Measurements from ENCODE around the gene SRCIN1.

Gene SRCIN1

DNA sequence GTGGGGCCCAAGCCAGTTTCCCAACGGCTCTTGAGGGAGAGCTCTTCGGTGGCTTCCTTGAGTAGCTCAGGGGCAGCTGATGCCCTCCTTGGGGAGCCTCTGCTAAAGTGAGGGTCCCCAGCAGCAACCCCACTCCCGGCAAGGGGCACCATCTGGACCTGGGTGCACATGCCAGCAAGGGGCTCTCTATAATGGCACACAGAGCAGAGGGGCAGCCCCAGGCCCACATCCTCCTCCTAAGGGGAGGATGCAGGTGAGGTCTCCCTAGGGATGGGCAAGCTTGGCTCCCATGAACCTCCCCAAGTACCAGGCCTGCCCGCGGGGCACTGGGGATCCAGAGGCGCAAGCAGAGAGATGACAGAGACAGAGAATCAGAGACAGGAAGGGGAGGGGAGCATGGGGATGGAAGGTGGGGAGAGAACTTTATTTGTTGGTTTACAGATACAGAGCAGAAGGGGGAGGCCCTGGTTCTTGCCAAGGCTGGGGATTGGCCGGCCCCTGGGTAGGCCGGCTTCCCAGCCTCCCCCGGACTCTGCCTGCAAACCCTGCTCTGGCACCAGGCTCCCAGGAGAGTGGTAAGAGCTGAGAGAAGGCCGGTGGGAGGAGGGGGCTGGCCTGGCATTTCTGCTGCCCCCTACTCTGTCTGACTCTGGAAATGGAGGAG, 61.4 kb downstream of the SRCIN1 start:
- Histone ChIP-seq H3K9me3 (ENCODE audit: low read length) (no peaks in the 10 kb centered on the region), H3K4me1 (ENCODE audit: insufficient read depth, low read length) (no peaks in the 10 kb centered on the region), H3K36me3 (ENCODE audit: insufficient read depth, low read length) (peaks cover 9% of the 10 kb centered on the region), H3K4me3 (ENCODE audit: low read length) (no peak overlapping the region), H2AFZ (ENCODE audit: low read depth, low read length) (no peak overlapping the region), H3K27me3 (ENCODE audit: insufficient read depth, low read length) (no peaks in the 10 kb centered on the region)

DNA sequence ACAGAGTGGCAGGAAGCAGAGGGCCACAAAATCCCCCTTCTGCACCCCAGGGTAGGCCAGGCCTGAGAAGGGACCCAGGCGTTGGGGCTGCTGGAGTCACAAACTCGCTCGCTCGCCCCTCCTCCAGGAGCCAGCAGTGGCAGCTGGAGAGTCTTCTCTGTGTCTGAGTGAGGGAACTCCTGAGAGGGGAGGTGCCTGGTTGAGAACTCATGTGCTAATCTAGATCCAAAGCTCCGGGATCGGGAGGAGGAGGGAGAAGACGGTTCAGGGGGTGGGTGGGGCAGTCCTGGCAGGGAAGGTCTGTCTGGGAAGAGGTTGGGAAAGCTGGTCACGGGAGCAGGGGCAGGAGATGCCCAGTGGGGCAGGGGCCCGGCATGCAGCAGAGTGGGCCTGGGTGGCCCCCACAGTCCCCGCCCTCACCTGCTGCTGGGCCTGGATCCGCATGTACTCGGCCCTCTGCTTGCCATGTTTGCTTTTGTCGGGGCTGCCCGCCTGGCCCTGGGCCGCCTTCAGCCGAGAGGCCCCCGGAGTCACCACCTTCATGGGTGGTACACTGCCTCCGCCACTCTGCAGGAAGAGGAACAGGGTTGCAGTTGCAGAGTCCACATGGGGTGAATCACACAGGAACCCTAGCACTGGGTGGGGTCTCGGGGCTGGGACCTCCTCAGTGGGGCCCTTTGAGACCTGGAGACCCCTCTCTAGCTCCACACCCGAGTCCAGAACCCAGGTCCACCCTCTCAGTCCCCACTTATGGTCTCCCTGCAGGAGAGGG, 62.2 kb downstream of the SRCIN1 start:
- H2AFZ ChIP-seq (ENCODE audit: low read depth, low read length), result no peak overlapping the region
- peaks cover 6% of the 10 kb centered on the region for H3K36me3 ChIP-seq (ENCODE audit: insufficient read depth, low read length)
- no peaks in the 10 kb centered on the region for H3K4me1 ChIP-seq (ENCODE audit: insufficient read depth, low read length)
- no peak overlapping the region for H3K4me3 ChIP-seq (ENCODE audit: low read length)
- H3K27me3 ChIP-seq (ENCODE audit: insufficient read depth, low read length), result no peaks in the 10 kb centered on the region
- H3K9me3 ChIP-seq (ENCODE audit: low read length), result no peaks in the 10 kb centered on the region

DNA sequence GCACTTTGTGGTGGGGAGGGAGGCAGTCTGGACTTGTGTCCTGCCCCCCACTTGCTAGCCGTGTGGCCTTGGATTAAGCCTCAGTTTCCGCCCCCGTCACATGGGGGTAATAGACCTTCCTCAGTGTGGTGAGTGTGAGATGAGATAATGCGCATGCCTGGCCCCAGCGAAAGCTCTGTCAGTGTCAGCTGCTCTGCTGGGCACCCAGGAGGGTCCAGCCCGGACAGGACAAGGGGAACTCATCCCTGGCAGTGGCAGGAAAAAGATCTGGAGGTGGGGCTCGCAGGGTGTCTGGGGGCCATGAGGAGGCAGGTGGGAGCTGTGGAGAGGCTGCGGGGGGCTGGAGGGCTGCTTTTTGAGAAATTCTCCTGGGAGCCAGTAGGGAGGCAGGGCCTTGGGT, 63.5 kb downstream of the SRCIN1 start:
- Histone ChIP-seq H3K4me1 (ENCODE audit: insufficient read depth, low read length) (no peaks in the 10 kb centered on the region), H3K9me3 (ENCODE audit: low read length) (no peaks in the 10 kb centered on the region), H3K4me3 (ENCODE audit: low read length) (no peak overlapping the region), H3K36me3 (ENCODE audit: insufficient read depth, low read length) (no peaks in the 10 kb centered on the region), H3K27me3 (ENCODE audit: insufficient read depth, low read length) (no peaks in the 10 kb centered on the region), H2AFZ (ENCODE audit: low read depth, low read length) (no peak overlapping the region)

DNA sequence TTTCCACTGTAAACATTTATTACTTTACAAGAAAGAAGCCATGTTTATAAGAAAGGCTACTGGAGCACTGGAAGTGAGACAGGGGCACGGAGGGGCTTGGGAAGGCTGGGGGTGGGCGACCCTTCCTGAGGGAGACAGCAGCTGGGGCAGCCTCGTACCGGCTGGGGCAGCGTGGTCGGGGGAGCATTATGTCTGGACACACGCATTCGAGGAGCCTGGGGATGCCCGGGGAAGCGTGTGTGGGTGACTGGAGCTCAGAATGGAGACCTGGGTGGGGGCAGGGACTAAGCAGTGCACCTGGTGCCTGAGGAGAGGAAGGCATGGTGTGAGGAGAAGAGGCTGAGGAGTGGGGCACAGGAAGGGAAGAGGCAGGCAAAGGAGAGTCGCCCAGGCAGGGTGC, 64.5 kb downstream of the SRCIN1 start:
- H2AFZ ChIP-seq (ENCODE audit: low read depth, low read length), result no peak overlapping the region
- H3K4me1 ChIP-seq (ENCODE audit: insufficient read depth, low read length), result no peaks in the 10 kb centered on the region
- H3K27me3 ChIP-seq (ENCODE audit: insufficient read depth, low read length), result no peaks in the 10 kb centered on the region
- no peaks in the 10 kb centered on the region for H3K36me3 ChIP-seq (ENCODE audit: insufficient read depth, low read length)
- no peaks in the 10 kb centered on the region for H3K9me3 ChIP-seq (ENCODE audit: low read length)
- H3K4me3 ChIP-seq (ENCODE audit: low read length), result no peak overlapping the region

DNA sequence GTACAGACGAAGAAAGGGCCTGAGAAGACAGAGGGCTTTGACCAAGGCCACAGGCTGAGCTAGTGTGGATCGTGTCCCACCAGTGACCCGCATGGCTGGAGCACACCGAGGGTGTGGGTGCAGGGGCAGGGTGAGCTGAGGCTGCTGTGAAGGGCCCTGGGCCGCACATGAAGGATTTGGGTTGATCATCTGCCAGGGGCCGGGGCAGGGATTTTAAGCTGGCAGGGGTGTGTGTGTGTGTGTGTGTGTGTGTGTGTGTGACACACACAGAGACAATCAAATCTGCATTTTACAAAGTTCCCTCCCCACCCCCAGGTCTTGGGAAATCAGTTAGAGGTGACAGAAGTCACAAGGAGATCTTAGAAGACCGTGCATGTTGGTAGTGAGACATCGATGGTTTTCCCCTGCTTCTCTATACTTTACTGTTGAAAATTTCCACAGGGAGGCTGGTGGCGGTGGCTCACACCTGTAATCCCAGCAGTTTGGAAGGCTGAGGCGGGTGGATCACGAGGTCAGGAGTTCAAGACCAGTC, 65.2 kb downstream of the SRCIN1 start:
- Histone ChIP-seq H3K36me3 (ENCODE audit: insufficient read depth, low read length) (no peaks in the 10 kb centered on the region), H3K4me3 (ENCODE audit: low read length) (no peak overlapping the region), H3K9me3 (ENCODE audit: low read length) (no peaks in the 10 kb centered on the region), H2AFZ (ENCODE audit: low read depth, low read length) (no peak overlapping the region), H3K4me1 (ENCODE audit: insufficient read depth, low read length) (no peaks in the 10 kb centered on the region), H3K27me3 (ENCODE audit: insufficient read depth, low read length) (no peaks in the 10 kb centered on the region)

DNA sequence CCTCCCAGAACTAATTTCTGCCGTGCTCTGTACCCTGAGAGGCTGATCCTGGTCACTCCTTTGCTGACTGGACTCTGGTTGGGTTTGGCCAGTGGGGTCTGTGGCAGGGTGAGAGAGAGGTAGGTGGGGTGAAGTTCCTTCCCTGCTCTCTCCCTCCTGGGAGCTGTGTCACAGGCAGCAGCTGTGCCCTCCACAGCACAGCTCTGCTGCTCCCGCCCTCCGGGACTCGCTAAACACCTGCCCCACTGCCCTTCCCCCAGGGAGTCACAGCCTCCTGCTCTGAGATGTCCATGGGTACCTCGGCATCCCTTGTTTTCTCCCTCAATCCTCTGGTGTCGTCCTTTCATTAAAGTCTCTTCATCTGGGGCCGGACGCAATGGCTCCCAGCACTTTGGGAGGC, 66.4 kb downstream of the SRCIN1 start:
- Histone ChIP-seq H3K27me3 (ENCODE audit: insufficient read depth, low read length) (no peaks in the 10 kb centered on the region), H3K4me1 (ENCODE audit: insufficient read depth, low read length) (no peaks in the 10 kb centered on the region), H3K36me3 (ENCODE audit: insufficient read depth, low read length) (no peaks in the 10 kb centered on the region), H3K9me3 (ENCODE audit: low read length) (no peaks in the 10 kb centered on the region), H3K4me3 (ENCODE audit: low read length) (no peak overlapping the region), H2AFZ (ENCODE audit: low read depth, low read length) (no peak overlapping the region)

DNA sequence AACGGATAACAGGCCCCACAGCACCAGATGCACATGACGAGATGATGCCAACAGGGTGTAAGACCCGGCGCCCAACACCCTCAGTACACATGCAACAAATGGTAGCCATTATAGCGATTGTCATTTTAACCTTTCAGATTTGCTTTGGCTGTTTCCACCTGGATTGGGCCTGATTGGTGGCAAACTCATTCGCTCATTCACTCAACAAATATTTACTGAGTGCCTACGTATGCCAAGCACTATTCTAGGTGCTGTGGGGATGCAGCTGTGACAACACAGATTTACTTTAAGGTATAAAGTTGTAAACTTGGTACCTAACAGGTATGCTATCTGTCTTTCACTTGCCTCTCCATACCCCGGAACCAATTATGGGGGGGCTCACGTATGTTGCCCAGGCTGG, 66.8 kb downstream of the SRCIN1 start:
- Histone ChIP-seq H2AFZ (ENCODE audit: low read depth, low read length) (no peak overlapping the region), H3K4me1 (ENCODE audit: insufficient read depth, low read length) (peaks cover 5% of the 10 kb centered on the region), H3K4me3 (ENCODE audit: low read length) (no peak overlapping the region)

DNA sequence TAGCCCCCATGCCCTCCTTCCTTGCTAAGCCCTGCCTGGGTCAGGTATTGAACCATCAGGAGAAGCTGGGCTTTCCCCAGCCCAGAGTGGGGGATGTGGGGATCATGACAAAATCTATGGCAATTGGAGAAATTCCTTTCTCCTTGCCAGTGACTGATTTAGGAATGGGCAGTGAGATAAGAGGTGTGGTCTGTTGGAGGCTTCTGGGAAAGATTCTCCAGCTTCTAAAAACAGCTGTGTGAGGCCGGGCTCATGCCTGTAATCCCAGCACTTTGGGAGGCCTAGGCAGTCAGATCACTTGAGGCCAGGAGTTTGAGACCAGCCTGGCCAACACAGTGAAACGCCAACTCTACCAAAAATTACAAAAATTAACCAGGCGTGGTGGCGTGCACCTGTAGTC, 69.1 kb downstream of the SRCIN1 start:
- H2AFZ ChIP-seq (ENCODE audit: low read depth, low read length), result no peak overlapping the region
- H3K9me3 ChIP-seq (ENCODE audit: low read length), result no peaks in the 10 kb centered on the region
- no peaks in the 10 kb centered on the region for H3K27me3 ChIP-seq (ENCODE audit: insufficient read depth, low read length)

More for the DNA sequence above, 66.8 kb downstream of the SRCIN1 start:
- H3K27me3 ChIP-seq (ENCODE audit: insufficient read depth, low read length), result no peaks in the 10 kb centered on the region
- H3K9me3 ChIP-seq (ENCODE audit: low read length), result no peaks in the 10 kb centered on the region
- H3K36me3 ChIP-seq (ENCODE audit: insufficient read depth, low read length), result no peaks in the 10 kb centered on the region

DNA sequence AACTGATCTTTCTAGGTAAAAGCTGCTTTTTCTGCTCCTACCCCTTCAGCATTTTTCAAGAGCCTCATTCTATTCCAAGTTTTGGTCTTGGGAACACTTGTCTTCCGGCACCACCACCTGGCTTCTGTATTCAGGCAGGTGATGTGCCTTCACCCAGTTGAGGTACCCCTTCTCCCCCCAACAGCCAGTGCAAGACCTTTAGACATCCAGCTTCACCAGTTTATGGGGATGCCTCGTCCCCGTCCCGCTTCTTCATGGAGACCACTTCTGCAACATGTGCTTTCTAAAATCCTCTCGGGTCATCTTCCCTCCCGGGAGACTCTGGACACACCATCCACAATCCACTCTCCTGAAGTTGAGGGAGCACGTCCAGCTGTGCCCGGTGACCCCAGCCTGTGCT, 69.9 kb downstream of the SRCIN1 start:
- Histone ChIP-seq H2AFZ (ENCODE audit: low read depth, low read length) (no peak overlapping the region), H3K9me3 (ENCODE audit: low read length) (no peaks in the 10 kb centered on the region), H3K4me1 (ENCODE audit: insufficient read depth, low read length) (peaks cover 29% of the 10 kb centered on the region), H3K4me3 (ENCODE audit: low read length) (no peak overlapping the region), H3K27me3 (ENCODE audit: insufficient read depth, low read length) (no peaks in the 10 kb centered on the region), H3K36me3 (ENCODE audit: insufficient read depth, low read length) (no peaks in the 10 kb centered on the region)

More for the DNA sequence above, 69.1 kb downstream of the SRCIN1 start:
- Histone ChIP-seq H3K36me3 (ENCODE audit: insufficient read depth, low read length) (no peaks in the 10 kb centered on the region), H3K4me1 (ENCODE audit: insufficient read depth, low read length) (peaks cover 25% of the 10 kb centered on the region), H3K4me3 (ENCODE audit: low read length) (no peak overlapping the region)

DNA sequence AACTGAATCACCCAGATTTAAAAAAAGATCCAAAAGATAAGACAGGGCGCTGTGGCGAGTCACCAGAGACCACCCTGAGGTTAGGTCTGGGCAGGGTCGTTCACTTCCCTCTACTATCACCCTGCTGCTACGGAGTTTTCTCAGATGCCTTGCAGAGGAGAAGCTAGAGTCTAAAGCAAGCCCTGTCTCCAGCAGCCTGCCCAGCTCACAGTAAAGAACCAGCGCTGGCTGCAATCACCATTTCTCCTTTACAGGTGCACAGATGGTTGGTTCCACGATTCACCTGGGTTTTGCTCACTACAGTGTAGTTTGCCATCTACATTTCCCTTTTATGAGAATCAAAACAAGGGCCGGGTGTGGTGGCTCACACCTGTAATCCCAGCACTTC, 71.3 kb downstream of the SRCIN1 start:
- Histone ChIP-seq H3K4me3 (ENCODE audit: low read length) (no peak overlapping the region), H3K4me1 (ENCODE audit: insufficient read depth, low read length) (peaks cover 37% of the 10 kb centered on the region), H2AFZ (ENCODE audit: low read depth, low read length) (no peak overlapping the region), H3K36me3 (ENCODE audit: insufficient read depth, low read length) (no peaks in the 10 kb centered on the region), H3K27me3 (ENCODE audit: insufficient read depth, low read length) (no peaks in the 10 kb centered on the region), H3K9me3 (ENCODE audit: low read length) (no peaks in the 10 kb centered on the region)

DNA sequence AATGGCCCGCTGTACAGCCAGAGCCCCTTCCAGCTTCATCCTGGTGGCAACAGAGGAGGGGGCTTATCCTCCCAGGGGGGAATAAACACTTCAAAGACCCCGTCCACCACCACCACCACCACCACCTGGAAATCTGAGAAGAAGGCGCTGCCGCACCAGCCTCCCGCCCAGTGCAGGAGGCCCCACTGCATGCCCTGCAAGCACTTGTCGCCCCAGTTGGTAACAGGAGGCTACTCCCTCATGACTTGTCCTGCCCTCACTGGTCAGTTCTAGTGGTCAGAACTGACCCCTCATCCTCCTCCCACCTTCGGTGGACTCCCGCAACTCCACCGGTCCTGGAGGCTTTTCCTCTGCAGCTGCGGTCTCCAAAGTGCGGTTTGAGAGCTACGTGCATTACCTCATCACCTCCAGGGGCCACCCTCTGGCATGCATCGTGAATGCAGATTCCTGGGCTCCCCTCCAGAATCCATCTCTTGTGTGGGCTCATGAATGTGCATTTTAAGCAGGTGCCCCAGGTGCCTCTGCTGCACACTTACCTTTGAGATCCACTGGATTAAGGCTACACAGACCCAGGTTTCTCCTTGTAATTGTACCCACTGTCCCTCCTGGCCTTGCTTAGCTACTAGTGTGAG, 71.8 kb downstream of the SRCIN1 start:
- H3K27me3 ChIP-seq (ENCODE audit: insufficient read depth, low read length), result no peaks in the 10 kb centered on the region
- no peak overlapping the region for H2AFZ ChIP-seq (ENCODE audit: low read depth, low read length)
- no peaks in the 10 kb centered on the region for H3K9me3 ChIP-seq (ENCODE audit: low read length)
- peaks cover 37% of the 10 kb centered on the region for H3K4me1 ChIP-seq (ENCODE audit: insufficient read depth, low read length)
- no peak overlapping the region for H3K4me3 ChIP-seq (ENCODE audit: low read length)
- H3K36me3 ChIP-seq (ENCODE audit: insufficient read depth, low read length), result no peaks in the 10 kb centered on the region

DNA sequence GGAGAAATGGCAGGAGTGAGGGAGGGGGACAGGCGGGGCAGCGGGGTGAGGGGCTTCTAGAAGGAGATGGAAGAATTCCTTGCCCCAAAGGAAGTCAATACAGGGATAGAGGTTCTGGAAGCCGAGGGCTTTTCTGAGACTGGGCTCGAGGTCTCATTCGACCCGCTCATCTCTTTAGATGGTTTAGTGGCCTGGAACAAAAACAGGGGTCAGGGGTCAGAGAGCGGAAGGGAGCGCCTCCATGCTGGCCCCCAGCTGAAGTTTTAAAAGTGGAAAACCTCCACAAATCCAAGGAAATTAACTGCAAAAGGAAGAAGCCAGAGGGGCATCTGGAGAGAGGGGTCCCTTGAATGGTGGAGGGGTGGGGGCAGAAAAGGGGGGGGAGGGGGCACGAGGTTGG, 72.5 kb downstream of the SRCIN1 start:
- Histone ChIP-seq H3K4me3 (ENCODE audit: low read length) (no peak overlapping the region), H3K4me1 (ENCODE audit: insufficient read depth, low read length) (peaks cover 37% of the 10 kb centered on the region), H3K9me3 (ENCODE audit: low read length) (no peaks in the 10 kb centered on the region), H3K27me3 (ENCODE audit: insufficient read depth, low read length) (no peaks in the 10 kb centered on the region), H3K36me3 (ENCODE audit: insufficient read depth, low read length) (no peaks in the 10 kb centered on the region), H2AFZ (ENCODE audit: low read depth, low read length) (no peak overlapping the region)

DNA sequence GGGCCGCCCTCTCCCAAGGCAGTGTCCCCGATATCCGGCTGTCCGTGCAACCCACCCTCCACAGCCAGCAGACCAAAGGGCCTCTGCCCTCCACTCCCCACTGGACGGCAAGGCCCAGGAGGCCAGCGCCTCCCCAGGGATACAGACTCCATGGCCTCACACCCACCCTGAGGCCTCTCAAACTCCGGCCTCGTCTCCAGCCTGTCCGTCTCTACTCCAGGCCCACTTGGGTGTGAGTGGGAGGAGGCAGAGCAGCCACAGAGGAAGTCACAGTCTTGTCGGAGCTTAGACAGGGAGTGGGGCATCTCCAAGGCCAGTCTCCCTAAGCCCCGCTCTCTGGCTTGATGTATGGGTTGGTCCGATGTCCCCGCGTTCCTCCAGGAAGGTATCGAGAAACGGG, 73.3 kb downstream of the SRCIN1 start:
- Histone ChIP-seq H3K27me3 (ENCODE audit: insufficient read depth, low read length) (no peaks in the 10 kb centered on the region), H3K9me3 (ENCODE audit: low read length) (no peaks in the 10 kb centered on the region), H2AFZ (ENCODE audit: low read depth, low read length) (no peak overlapping the region), H3K4me3 (ENCODE audit: low read length) (no peak overlapping the region), H3K36me3 (ENCODE audit: insufficient read depth, low read length) (no peaks in the 10 kb centered on the region), H3K4me1 (ENCODE audit: insufficient read depth, low read length) (peaks cover 37% of the 10 kb centered on the region)
